Anterior cingulate cortex (tissue), 58 donors: ENCODE results near the gene CETN3.
"Not testable (repeated sequence)": the region's sequence is repeated elsewhere in the genome, so short reads cannot be mapped to it uniquely, and the experiment has no call there.

Experiments
- DNase-seq, 58 donors: peaks; one replicate each; lab custom pipeline; 2025; lab: John Stamatoyannopoulos, UW

The CETN3 gene

DNA sequence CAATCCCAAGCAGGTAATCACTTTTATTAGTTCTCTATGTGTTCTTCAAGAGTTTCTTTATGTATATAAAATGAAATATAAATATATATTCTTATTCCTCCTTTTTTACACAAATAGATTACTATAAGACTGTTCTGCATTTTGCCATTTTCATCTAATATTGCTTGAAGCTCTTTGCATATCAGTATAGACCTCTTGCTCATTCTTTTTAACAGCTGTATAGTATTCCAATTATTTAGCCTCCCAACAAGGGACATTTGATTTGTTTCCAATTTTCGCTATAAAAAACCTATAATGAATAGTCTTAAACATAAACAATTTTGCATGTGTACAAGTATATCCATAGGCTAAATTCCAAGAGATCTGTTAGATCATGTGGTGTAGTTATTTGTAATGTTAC lies 25.2 kb downstream of the CETN3 start:
- no peak for DNase-seq

DNA sequence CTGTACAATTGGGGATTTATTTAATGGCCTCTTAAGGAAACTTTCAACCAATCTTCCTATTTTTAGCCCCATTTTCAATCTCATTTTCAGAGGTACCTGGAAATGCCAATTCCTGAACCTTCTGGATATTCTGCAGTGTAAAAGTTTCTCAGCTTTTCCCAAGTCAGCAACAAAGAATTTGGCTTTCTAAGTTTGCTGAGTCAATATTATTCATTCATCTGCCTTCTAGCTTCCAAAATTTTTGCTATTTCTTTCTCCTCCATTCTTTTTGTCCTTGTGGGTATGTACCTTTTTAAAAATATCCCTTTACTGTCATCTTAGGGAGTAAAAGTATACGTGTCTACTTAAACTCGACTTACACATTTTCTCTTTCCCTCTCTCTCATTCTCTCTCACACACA lies 25.7 kb downstream of the CETN3 start:
- no peak for DNase-seq

DNA sequence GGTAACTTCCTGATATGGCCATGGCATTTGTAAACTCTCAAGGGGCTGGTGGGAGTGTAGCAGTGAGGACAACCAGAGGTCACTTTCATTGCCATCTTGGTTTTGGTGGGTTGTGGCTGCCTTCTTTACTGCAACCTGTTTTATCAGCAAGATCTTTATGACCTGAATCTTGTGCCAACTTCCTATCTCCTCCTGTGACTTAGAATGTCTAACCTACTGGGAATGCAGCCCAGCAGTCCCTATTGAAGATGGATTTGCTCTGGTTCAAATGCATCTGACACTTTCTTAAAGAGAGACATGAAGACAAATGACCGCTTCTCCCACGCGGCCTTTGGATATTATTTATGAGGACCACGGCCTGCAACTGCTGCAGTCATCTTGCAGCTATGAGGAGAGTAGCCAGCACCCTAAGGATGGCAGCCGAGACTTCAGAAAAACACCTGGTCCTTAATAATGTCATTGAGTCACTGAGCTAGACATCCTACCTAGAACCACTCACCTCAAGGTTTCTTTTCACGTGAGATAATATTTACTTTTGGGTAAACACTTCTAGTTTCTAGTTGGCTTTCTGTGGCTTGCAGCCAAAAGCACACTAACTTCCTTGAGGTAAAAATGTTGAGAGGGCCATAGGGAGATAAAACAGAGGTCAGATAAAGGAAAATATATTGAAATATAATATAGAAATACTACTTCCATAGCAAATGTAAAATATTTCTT lies 28.2 kb downstream of the CETN3 start:
- DNase-seq = no peak

DNA sequence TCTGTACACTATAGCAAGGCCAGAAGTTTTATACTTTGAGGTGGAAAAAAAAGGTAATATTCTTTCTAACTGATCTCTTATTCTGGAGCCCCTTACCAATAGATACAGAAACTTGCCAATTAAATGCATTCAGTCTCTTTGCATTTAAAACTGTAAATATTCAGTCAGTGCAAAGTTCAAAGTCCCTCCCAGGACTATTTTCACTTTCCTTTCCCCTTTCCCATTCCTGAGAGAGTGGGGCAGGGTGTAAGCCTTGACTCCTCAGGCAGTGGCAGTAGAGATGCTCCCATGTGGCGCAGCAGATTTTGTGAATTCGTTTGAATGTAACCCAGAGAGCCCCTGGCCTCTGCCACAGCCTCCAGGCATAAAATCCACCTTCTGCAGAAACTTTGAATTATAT lies 29.9 kb downstream of the CETN3 start:
- no peak for DNase-seq

DNA sequence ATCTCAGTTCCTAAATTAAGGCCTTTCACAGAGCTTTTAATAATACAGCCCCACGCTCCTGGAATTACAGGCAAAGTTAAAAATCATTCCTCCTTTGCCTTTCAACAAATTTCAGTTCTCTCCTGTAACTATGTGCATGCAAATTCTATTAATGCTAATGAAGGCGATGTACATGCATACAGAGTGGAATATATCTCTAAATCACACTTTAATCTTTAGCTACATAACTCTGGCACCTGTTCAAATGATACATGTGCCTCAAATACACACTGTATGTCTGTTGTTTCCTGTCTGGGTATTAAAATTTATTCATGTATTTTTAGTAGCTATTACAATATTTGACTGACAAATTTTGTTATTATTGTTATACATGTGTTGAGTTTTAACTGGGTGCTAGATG lies 30.8 kb downstream of the CETN3 start:
- DNase-seq = no peak

DNA sequence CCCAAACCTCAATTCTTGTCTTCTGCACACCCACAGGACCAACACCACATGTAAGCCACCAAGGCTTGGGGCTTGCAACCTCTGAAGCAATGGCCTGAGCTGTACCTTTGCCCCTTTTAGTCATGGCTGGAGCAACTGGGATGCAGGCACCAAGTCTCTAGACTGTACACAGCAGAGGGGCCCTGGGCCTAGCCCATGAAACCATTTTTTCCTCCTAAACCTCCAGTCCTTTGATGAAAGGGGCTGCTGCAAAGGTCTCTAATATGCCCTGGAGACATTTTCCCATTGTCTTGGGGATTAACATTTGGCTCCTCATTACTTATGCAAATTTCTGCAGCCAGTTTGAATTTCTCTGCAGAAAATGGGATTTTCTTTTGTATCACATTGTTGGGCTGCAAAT lies 38.3 kb downstream of the CETN3 start:
- not testable (repeated sequence) for DNase-seq

DNA sequence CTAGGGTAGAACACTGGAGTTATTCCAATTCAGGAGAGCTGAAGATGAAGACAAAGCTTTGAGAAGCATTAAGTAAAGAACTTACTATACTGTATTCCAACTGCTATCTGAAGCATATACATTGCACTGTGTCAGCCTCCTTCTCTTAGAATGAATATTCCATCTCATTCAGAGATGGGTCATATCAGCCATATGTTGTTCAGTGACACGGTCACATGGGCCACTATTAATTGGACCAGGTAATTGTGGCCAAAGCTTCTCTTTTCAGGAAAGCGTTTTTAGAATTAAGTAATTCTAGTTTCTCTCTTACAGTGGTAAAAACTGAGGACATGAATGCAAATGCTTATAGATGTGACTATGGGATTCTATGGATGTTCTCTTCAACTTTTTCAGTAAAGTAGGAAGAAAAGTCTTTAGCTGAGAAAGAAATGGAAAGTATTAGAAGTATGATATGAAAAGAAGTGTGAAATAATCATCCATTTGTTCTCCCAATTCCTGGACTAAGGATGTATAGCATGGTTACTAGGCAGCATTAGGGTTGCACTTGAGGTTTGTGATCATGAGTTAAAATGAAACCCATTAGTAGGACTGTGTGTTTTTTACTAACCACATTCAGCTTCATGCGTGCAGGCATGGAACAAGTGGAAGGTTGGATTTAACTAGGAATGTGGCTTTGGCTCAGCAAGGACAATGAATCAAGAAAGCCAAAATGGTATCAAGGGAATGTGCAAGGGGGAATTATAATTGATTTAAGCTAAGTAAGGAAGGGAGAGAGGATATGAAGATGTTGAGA lies 40.9 kb downstream of the CETN3 start:
- no peak for DNase-seq

DNA sequence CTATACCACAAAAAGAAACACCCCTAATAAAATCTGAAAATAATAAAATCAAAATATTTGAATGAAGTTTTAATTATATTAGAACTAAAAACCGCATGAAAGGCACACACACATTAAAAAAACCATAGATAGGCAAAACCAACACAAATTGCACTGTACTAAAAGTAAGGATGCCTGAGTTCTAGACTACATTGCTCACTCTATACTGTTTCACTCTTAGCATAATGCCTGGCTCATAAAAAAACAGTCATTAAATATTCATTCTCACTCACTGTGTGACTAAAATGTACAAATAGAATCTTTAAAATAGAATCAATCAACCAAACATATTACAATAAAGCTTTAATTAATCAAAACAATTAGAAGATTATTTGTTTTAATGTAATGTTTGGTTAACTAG lies 41.7 kb downstream of the CETN3 start:
- no peak for DNase-seq

DNA sequence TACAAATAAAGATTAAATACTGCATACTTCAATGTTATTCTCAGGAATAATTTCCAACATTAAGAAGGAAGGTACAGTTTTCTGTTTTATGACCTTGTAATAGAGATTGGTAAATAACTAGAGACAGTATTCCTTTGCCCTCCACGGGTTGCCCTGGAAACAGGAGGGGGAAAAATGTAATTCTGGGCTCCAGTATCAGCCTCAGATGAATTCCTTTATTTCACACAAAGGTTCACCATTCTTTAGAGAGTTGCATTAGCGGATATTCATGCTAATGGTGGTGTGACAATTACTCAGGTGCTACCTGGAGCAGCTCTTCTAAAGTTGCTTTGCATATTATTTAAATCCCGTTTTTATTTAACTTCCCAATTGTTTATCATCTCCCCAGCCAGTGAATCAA lies 42.6 kb downstream of the CETN3 start:
- DNase-seq = no peak

DNA sequence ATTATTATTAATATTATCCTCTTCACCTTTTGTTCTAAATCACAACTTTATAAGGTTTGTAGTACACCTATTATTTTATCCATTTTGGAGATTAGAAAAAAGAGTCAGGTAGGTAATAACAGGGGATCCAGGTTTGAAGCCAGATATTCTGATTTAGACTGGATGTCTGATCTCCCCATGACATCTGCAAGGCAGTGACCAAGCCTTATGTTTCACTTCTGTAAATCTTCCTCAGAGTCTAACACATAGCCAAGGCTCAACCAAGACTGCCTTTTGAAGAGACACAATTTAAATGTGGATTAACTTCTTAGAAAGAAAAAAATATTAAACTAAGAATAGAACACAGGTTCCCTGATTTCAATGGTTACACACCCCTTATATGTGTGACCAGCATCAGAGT lies 44.2 kb downstream of the CETN3 start:
- no peak for DNase-seq

DNA sequence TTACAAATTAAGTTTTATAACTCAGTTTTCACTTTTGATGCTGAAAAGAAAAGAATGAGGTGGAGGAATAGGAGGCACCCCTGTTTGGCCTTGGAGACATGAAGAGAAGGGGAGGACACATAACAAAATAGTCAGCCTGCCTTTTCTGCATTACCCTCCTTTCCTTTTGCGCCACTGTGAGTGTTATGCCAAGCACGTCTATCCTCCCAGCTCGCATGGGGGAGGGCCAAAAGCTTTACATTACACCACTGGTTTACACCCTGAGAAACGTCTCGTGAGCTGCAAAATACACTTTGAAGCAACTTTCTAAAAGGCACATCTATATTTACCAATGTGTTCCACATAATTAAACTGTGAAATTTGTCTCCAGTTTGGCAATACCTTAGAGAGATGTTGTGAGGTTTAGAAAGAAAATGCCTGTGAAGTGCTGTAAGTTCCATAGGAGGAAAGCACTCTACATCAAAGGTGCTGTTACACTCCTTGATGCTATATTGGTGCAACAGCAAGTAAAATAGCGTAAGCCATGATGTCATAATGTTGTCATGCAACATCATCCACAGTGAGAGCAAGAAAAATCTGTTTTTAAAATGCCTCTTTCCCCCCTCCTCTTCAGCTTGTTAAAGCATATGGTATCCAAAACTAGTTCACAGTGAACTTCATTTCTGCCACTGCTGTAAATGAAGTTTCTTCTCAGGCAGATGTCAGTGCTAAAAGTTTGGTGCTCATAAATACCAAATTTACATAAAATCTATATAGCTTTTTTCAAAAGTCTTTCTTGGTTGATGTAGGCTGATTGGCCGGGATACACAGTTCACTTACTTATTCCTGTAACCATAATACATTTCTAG lies 50.3 kb downstream of the CETN3 start:
- DNase-seq = peak in 7 of 58 donors; percentile 1 to 13 (median 5)

DNA sequence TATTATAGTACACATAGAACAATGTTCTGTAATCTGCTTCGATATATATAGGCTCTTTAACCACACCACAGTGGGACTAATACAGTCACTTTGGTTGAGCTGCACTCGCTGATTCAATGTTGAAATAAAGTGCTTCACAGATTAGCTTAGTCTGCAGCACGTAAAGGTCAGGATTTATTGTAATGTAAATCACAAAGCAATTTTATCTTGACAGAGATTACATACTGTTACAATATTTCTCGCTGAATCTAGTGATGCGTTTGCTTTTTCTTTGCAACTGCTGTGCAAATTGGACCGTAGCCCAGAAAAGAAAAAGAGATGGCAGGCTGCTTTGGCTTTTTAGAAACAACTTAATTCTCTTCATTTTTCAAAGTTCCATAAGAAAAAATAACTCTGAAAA lies 52.9 kb downstream of the CETN3 start:
- DNase-seq = peak in 5 of 58 donors; percentile 1 to 8 (median 5)

DNA sequence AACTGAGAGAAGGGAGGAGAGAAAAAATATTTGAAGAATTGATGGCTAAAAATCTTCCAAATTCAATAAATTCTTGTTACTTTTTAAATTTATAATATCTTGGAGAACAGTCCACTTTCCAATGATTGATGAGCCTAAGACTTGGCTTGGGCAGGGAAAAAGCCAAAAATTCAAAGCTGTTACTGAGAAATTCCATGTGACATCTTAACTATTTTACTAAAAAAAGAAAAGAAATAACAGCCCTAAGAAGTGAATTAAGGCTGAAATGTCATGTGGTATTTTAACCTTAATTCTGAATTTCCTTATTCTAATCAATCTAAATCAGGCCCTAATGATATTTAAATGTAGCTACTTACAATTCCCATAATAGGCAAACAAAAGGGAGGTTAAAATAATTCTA lies 53.4 kb downstream of the CETN3 start:
- DNase-seq = no peak

DNA sequence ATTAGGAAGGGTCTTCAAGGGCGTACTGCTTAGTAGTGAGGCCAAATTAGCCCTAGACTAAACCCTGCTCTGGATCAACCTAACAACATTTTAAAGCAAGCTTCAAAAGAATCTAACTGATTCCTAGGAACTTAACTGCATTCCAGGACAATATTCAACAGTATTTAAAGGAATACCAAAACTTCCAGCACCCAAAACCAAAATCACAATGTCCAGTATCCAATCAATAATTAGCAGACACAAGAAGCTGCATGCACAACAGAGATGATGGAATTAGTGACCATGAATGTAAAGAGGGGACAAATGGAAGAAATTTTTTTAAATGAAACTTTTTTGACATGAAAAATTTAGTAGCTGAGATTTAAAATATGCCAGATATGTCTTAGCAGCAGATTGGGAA lies 53.9 kb downstream of the CETN3 start:
- DNase-seq = no peak

DNA sequence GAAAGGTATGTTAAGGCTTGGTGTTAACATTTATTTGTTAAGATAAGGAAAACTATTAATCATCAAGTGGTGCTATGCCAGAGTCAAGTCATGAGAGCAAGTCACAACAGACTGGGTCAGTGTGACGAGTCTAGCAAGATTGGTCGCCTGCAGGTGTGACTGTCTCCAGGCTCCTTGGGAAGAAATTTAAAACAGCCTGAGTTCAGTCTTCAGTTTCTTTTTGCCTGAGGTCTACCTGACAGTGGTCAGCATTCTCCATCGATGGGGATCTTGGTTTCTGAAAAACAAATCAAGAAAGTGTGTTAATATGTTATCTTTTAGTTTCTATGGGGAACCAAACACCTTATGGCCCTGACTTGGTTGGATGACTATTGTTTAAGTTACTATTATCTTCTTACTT lies 56.3 kb downstream of the CETN3 start:
- DNase-seq = no peak

DNA sequence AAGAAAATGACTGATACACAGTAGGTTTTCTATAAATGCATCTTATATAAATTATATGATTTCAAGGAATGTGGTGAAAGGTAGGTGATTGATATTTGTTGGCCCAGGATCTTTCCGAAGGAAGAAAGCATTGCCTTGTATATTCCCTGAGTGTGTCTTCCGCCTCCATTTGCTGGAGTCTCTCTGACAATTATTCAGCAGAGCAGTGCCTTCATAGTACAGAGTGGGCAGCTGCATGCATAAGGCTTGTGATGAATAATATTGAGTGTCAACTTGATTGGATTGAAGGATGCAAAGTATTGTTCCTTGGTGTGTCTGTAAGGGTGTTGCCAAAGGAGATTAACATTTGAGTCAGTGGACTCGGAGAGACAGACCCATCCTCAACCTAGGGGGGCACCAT lies 58.5 kb downstream of the CETN3 start:
- DNase-seq = peak in 1 of 58 donors; percentile 0

DNA sequence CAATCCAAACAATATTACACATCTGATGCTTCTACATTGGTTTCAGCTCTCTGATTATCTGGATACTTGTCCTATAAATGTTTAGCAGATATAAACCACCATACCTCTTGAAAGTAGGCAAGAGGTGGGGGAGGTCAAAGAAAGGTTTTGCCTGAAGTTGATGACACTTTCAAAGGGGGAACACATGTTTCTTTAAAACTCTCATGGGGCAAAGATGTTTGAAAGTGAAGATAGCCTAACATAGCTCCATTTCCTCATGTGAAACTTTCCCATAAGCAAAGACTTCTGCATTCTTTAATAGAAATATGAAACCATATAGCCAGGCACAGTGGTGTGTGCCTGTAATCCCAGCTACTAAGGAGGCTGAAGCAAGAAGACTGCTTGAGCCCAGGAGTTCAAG lies 62.1 kb downstream of the CETN3 start:
- DNase-seq = no peak

DNA sequence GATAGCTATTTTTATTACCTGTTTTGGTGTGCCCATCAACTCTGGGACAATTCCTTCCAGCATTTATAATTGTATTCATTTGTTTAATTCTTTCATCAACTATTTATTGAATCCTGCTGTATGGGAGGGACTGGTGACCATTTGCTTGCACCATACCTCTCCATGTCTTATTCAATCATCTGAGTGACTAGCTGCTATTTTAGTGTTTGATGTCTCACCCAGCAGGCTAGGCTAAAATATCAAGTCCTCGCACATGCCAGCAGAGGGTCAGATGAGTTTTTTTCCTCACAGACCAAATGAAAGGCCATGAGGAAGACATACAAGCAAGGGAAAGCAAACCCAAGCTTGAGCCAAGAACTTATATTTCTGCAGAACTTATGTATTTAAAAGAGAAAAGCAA lies 63.9 kb downstream of the CETN3 start:
- no peak for DNase-seq

DNA sequence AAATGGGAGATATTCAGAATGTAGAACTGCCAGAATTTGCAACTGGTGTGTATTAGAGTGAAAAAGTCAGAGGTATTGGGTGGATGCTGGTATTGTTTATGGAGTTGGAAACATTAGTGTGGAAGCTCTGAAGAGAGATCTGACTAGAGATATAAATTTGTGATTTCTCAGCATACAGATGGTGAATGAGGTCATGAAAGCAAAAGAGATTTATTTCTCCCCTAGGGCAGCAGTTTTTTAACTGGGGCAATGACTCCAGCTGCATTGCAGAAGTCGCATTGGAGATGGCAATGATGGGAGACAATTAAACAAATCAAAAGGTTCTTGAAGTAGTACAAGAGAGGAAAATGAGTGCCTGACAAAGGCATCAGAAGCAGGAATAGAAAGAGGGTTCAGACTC lies 64.9 kb downstream of the CETN3 start:
- no peak for DNase-seq

DNA sequence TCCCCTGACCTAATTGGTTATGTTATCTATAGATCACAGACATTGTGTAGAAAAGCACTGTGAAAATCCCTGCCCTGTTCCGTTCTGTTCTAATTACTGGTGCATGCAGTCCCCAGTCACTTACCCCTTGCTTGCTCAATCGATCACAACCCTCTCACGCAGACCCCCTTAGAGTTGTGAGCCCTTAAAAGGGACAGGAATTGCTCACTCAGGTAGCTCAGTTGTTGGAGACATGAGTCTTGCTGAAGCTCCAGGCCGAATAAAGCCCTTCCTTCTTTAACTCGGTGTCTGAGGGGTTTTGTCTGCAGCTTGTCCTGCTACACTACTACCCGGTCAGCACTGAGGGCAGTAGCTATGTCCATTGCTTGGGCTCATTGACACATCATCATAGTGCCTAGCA lies 65.8 kb downstream of the CETN3 start:
- not testable (repeated sequence) for DNase-seq

DNA sequence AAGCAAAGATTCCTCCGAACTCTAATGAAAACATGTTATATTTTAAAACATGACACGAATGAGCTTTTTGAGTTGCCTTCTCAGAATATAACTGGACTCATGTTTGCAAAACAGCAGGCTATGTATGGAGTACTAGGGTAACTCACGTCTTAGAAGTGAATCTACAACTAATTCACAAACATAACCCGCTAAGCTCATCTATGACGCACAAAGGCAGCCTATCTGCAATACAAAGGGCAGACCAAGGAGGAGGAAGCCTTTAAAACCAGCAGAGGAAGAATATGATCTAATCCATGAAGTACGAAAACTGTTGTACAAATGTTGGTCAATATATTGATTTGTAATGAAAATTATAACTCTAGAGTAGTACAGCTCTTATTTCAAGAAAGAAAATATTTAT lies 67.0 kb downstream of the CETN3 start:
- no peak for DNase-seq
